ENCODE measurements around the gene CCDC40.
"Not testable (repeated sequence)": the region's sequence is repeated elsewhere in the genome, so short reads cannot be mapped to it uniquely, and the experiment has no call there.

The CCDC40 gene

DNA sequence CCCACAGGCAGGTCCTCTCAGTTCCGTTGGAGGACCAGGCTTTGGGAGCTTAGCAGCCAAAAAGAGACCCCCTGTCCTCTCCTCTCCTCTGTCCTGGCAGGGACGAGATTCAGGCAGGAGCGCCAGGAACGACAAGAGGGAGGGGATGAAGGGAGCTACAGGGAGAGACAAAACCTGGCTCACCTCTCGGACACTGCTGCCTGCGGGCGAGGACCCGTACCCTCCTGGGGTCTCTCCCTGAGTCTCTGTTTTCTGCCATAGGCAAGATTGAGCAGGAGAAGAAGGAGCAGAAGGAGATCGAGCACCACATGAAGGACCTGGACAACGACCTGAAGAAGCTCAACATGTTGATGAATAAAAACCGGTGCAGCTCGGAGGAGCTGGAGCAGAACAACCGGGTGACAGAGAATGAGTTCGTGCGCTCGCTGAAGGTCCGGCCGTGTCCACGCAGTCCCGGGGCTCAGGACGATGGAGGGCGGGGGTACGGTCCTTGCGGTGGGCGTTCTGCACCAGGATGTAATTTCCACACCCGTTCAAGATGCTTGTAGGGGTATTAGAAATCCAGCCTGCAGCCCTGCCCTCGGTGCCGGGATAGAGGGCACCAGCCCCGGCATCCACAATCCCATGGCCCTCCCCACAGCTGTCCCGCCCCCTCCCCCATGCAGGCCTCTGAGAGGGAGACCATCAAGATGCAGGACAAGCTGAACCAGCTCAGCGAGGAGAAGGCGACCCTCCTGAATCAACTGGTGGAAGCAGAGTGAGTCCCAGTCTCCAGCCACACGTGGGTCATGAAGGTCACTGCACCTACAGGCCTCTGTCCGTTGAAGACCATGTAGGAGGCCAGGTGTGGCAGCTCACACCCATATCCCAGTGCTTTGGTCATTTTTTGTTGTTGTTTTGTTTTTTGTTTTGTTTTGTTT, 51.2 kb downstream of the CCDC40 start:
- Histone ChIP-seq H3K27me3 (ENCODE audit: control insufficient read depth, insufficient read depth, low read length) (peaks cover 4% of the 10 kb centered on the region), H3K4me1 (ENCODE audit: control insufficient read depth, insufficient read depth, low read length) (peaks cover 4% of the 10 kb centered on the region), H3K4me3 (ENCODE audit: low read length) (no peak overlapping the region), H3K9me3 (ENCODE audit: control insufficient read depth, low read length) (no peaks in the 10 kb centered on the region), H3K36me3 (ENCODE audit: control insufficient read depth, insufficient read depth, low read length) (no peaks in the 10 kb centered on the region), H3K9ac (ENCODE audit: low read length) (no peak overlapping the region)

DNA sequence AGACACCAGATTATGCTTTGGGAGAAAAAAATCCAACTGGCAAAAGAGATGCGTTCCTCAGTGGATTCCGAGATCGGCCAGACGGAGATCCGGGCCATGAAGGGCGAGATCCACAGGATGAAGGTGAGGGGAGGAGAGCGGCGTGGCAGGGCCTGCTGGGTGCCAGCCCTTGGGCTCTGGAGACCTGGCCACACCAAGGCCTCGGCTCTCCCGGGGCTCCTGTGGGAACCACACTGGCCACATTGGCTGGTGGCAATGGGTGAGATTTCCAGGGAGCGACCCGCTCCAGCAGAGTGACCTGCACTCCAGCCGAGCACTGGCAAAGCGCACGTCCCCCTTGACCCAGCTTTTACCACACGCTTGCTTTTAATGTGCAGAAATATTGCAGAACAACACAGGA, 53.3 kb downstream of the CCDC40 start:
- H3K9ac ChIP-seq (ENCODE audit: low read length), result no peak overlapping the region

DNA sequence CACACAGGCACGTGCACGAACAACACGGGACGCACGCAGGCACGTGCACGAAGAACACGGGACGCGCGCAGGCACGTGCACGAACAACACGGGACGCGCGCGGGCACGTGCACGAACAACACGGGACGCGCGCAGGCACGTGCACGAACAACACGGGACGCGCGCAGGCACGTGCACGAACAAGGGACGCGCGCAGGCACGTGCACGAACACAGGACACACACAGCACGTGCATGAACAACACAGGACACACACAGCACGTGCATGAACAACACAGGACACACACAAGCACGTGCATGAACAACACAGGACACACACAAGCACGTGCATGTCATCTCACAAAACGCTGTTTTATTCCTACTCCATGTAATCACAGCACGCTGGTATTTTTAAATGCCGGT, 53.7 kb downstream of the CCDC40 start:
- not testable (repeated sequence) for H3K4me1 ChIP-seq (ENCODE audit: control insufficient read depth, insufficient read depth, low read length); H3K4me3 ChIP-seq (ENCODE audit: low read length); H3K36me3 ChIP-seq (ENCODE audit: control insufficient read depth, insufficient read depth, low read length); H3K27me3 ChIP-seq (ENCODE audit: control insufficient read depth, insufficient read depth, low read length); H3K9ac ChIP-seq (ENCODE audit: low read length); H3K9me3 ChIP-seq (ENCODE audit: control insufficient read depth, low read length)

More for the DNA sequence above, 53.3 kb downstream of the CCDC40 start:
- no peaks in the 10 kb centered on the region for H3K36me3 ChIP-seq (ENCODE audit: control insufficient read depth, insufficient read depth, low read length)
- peaks cover 4% of the 10 kb centered on the region for H3K27me3 ChIP-seq (ENCODE audit: control insufficient read depth, insufficient read depth, low read length)
- H3K9me3 ChIP-seq (ENCODE audit: control insufficient read depth, low read length), result no peaks in the 10 kb centered on the region
- H3K4me3 ChIP-seq (ENCODE audit: low read length), result no peak overlapping the region
- H3K4me1 ChIP-seq (ENCODE audit: control insufficient read depth, insufficient read depth, low read length), result no peaks in the 10 kb centered on the region

DNA sequence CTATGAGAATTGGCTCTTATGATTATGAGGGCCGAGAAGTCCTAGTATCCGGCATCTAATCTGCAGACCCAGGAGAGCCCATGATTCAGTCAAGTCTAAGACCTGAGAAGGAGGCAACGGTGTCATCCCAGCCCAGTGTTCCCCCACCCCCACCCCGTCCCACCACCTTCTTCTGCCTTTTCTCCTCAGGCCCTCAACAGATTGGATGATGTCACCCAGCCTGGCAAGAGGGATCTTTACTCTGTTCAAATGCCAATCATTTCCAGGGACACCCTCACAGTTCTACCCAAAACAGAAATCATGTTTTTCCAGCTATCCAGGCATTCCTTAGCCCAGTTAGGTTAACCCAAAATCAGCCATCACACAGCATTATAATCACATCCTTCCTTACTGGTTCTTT, 54.9 kb downstream of the CCDC40 start:
- H3K36me3 ChIP-seq (ENCODE audit: control insufficient read depth, insufficient read depth, low read length), result no peaks in the 10 kb centered on the region
- H3K9me3 ChIP-seq (ENCODE audit: control insufficient read depth, low read length), result no peaks in the 10 kb centered on the region
- H3K4me1 ChIP-seq (ENCODE audit: control insufficient read depth, insufficient read depth, low read length), result no peaks in the 10 kb centered on the region
- H3K9ac ChIP-seq (ENCODE audit: low read length), result no peak overlapping the region
- H3K4me3 ChIP-seq (ENCODE audit: low read length), result no peak overlapping the region
- peaks cover 4% of the 10 kb centered on the region for H3K27me3 ChIP-seq (ENCODE audit: control insufficient read depth, insufficient read depth, low read length)

DNA sequence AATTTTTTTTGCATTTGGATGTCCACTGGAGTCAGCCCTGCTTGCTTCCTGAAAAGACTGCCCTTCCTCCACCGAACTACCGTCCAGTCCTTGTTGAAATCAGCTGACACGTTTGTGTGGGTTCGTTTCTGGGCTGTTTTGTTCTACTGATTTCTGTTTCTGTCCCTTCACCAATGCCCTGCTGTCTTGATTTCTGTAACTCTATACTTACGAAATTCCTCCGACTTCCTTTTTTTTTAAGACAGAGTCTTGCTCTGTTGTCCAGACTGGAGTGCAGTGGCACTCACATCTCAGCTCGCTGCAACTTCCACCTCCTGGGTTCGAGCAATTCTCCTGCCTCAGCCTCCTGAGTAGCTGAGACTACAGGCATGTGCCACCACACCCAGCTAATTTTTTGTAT, 56.5 kb downstream of the CCDC40 start:
- Histone ChIP-seq H3K4me3 (ENCODE audit: low read length) (no peak overlapping the region), H3K9ac (ENCODE audit: low read length) (no peak overlapping the region), H3K4me1 (ENCODE audit: control insufficient read depth, insufficient read depth, low read length) (no peaks in the 10 kb centered on the region), H3K9me3 (ENCODE audit: control insufficient read depth, low read length) (no peaks in the 10 kb centered on the region), H3K36me3 (ENCODE audit: control insufficient read depth, insufficient read depth, low read length) (no peaks in the 10 kb centered on the region), H3K27me3 (ENCODE audit: control insufficient read depth, insufficient read depth, low read length) (no peaks in the 10 kb centered on the region)

DNA sequence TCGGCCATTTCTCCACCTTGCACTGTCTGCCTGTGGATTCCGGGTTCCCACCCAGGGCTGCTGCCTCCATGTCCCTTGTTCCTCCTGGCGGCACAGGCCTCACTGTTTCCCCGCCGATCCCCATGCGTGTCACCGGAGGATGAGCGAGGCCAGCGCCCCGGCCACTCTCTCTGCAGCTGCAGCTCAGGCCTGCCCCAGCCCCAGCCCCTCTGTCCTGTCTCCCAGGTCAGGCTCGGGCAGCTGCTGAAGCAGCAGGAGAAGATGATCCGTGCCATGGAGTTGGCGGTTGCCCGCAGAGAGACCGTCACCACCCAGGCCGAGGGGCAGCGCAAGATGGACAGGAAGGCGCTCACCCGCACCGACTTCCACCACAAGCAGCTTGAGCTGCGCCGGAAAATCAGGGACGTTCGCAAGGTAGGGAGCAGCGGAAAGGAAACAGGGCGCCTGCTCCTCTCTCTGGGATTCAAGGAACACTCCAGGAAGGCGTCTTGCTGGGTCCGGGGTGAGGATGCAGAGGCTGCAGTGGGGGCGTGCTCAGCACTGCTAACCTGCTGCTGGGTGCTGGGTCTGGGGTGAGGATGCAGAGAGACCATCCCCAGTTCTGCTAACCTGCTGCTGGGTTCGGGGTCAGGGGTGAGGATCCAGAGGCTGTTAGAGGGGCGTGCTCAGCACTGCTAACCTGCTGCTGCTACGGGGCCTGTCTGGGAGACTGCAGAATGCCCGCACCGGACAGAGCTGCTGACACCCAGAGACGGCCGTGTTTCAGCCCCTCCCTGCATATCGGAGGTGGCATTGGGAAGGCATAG, 58.8 kb downstream of the CCDC40 start:
- Histone ChIP-seq H3K36me3 (ENCODE audit: control insufficient read depth, insufficient read depth, low read length) (no peaks in the 10 kb centered on the region), H3K9me3 (ENCODE audit: control insufficient read depth, low read length) (no peaks in the 10 kb centered on the region), H3K4me1 (ENCODE audit: control insufficient read depth, insufficient read depth, low read length) (no peaks in the 10 kb centered on the region), H3K4me3 (ENCODE audit: low read length) (no peak overlapping the region), H3K9ac (ENCODE audit: low read length) (no peak overlapping the region), H3K27me3 (ENCODE audit: control insufficient read depth, insufficient read depth, low read length) (no peaks in the 10 kb centered on the region)

DNA sequence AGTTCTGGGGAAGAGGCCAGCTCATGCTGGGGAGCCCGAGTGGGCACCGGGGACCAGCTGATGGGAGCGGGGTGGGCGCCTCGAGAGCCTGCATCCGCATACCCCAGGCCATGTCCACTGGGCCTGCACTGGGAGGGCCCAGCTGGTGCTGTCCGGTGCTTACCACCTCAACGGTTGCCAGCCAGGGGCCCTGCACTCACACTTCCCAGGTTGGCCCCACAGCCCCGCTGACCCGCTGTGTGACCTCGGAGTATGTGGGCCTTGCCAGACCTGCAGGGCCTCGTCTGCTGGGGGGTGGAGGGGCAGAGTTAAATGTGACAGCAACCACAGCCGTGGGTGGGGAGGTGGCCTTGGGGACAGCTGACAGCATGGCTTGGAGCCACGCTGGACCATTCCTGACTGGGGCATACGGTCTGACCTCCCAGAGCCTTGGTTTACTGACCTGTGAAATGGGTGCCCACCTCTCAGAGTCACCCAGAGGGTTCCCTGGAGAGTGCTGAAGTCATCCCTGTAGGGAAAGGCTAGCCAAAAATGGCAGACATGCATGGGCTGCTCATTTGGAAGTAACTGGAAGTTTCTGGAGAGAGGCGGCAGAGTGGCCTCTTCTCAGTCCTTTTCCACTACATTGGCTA, 59.5 kb downstream of the CCDC40 start:
- no peaks in the 10 kb centered on the region for H3K4me1 ChIP-seq (ENCODE audit: control insufficient read depth, insufficient read depth, low read length)
- H3K9ac ChIP-seq (ENCODE audit: low read length), result no peak overlapping the region
- H3K27me3 ChIP-seq (ENCODE audit: control insufficient read depth, insufficient read depth, low read length), result no peaks in the 10 kb centered on the region
- no peaks in the 10 kb centered on the region for H3K36me3 ChIP-seq (ENCODE audit: control insufficient read depth, insufficient read depth, low read length)
- H3K9me3 ChIP-seq (ENCODE audit: control insufficient read depth, low read length), result no peaks in the 10 kb centered on the region
- H3K4me3 ChIP-seq (ENCODE audit: low read length), result no peak overlapping the region

DNA sequence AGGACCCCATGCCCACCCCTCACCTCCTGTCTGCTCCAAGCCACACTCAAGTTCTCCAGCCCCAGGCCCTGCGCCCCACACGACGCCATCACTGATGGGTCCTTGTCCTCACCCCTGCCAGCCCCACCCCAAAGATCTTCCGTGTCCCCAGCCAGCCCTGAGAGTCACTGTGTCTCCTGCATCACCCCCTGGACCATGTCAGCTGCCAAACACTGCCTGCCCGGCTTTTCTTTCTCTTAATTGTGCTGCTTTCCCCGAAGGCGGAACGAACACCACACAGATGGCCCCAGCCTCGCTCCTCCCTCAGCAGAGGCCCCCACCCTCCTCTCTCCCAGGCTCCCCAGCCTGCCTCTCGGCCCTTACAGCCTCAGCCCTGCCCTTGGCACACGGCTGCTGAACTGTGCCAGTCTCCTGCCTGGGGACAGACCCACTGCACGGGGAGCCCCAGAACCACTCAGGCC, 60.1 kb downstream of the CCDC40 start:
- Histone ChIP-seq H3K27me3 (ENCODE audit: control insufficient read depth, insufficient read depth, low read length) (no peaks in the 10 kb centered on the region), H3K4me3 (ENCODE audit: low read length) (no peak overlapping the region), H3K9me3 (ENCODE audit: control insufficient read depth, low read length) (no peaks in the 10 kb centered on the region), H3K9ac (ENCODE audit: low read length) (no peak overlapping the region), H3K4me1 (ENCODE audit: control insufficient read depth, insufficient read depth, low read length) (no peaks in the 10 kb centered on the region), H3K36me3 (ENCODE audit: control insufficient read depth, insufficient read depth, low read length) (no peaks in the 10 kb centered on the region)

DNA sequence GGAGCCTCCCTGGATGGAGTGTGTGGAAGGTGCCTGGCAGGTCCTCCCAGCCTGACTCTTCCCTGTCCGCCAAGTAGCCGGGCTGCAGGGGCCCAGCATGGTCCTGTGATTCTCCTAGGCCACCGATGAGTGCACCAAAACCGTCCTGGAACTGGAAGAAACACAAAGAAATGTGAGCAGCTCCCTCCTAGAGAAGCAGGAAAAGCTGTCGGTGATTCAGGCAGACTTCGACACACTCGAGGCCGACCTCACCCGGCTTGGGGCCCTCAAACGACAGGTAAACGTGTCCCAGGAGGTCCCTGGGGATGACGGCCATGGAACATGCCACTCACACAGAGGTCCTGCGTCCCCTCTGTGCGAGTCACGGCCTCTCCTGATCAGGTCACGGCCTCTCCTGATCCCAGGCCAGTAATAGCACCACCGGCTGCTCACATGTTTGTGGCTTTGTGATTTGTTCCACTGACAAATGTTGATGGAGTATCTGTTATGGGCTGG, 60.7 kb downstream of the CCDC40 start:
- Histone ChIP-seq H3K4me1 (ENCODE audit: control insufficient read depth, insufficient read depth, low read length) (peaks cover 6% of the 10 kb centered on the region), H3K36me3 (ENCODE audit: control insufficient read depth, insufficient read depth, low read length) (no peaks in the 10 kb centered on the region), H3K9me3 (ENCODE audit: control insufficient read depth, low read length) (no peaks in the 10 kb centered on the region), H3K4me3 (ENCODE audit: low read length) (no peak overlapping the region), H3K27me3 (ENCODE audit: control insufficient read depth, insufficient read depth, low read length) (no peaks in the 10 kb centered on the region), H3K9ac (ENCODE audit: low read length) (no peak overlapping the region)

DNA sequence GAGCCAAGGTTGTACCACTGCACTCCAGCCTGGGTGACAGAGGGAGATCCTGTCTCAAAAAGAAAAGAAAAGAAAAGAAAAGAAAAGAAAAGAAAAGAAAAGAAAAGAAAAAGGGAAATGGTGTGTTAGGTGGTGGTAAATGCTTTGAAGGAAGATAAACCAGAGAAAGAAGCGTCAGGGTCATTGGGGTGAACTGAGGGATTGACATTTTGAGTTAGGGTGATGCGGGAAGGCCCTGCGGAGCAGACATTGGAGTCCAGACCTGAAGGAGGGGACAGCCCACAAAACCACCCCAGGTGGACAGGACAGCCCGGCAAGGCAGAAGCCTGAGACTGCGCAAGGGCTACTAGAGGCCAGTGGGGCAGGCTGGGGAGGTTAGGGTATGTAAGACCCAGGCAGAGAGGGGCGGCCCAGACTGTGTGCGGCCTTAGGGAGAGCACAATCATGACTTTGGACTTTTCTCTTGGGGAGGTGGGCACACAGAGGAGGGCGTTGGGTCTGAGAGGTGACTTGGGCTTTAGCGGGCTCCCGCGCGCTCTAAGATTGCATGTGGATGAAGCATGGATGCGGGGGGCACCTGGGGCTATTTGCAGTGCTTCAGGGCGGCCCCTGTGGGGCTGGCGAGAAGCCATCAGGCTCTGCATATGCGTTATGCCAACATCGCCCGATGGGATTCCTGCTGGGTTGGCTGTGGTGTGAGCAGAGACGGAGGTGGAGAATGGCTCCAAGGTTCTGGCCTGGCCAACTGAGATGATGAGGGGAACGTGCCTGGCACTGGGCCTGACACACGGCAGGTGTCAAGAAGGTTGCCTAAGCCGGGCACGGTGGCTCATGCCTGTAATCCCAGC, 61.6 kb downstream of the CCDC40 start:
- H3K4me1 ChIP-seq (ENCODE audit: control insufficient read depth, insufficient read depth, low read length), result peaks cover 10% of the 10 kb centered on the region
- H3K27me3 ChIP-seq (ENCODE audit: control insufficient read depth, insufficient read depth, low read length), result no peaks in the 10 kb centered on the region
- no peaks in the 10 kb centered on the region for H3K36me3 ChIP-seq (ENCODE audit: control insufficient read depth, insufficient read depth, low read length)
- H3K4me3 ChIP-seq (ENCODE audit: low read length), result no peak overlapping the region
- no peak overlapping the region for H3K9ac ChIP-seq (ENCODE audit: low read length)
- no peaks in the 10 kb centered on the region for H3K9me3 ChIP-seq (ENCODE audit: control insufficient read depth, low read length)

DNA sequence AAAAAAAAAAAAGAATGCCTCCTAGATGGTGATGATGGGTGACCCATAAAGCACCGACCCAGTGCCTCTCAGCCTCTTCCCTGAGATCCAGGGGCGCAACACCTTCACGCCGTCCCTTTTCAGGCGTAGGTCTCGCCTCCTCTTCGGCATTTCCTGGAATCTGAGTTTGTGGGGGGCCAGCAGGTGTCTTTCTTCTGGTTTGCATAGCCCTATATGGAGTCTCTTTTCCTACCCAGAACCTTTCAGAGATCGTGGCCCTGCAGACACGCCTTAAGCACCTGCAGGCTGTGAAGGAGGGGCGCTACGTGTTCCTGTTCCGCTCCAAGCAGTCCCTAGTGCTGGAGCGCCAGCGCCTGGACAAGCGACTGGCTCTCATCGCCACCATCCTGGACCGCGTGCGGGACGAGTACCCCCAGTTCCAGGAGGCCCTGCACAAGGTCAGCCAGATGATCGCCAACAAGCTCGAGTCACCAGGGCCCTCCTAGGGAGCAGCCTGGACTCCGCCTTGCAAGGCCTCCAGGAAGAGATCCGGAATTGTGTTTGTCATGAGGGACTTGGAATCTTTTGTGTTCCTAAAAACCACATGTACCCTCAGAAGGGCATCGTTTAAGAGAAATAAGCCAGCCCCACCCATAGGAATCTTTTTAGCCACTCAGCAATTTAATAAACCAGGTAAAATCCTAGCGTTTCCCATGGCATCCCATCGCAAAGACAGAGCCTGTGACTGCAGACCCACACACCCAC, 63.0 kb downstream of the CCDC40 start:
- no peaks in the 10 kb centered on the region for H3K36me3 ChIP-seq (ENCODE audit: control insufficient read depth, insufficient read depth, low read length)
- peaks cover 10% of the 10 kb centered on the region for H3K4me1 ChIP-seq (ENCODE audit: control insufficient read depth, insufficient read depth, low read length)
- H3K27me3 ChIP-seq (ENCODE audit: control insufficient read depth, insufficient read depth, low read length), result no peaks in the 10 kb centered on the region
- no peak overlapping the region for H3K9ac ChIP-seq (ENCODE audit: low read length)
- no peaks in the 10 kb centered on the region for H3K9me3 ChIP-seq (ENCODE audit: control insufficient read depth, low read length)
- H3K4me3 ChIP-seq (ENCODE audit: low read length), result no peak overlapping the region

Measured in mucosa of stomach (tissue), 1 donor.